WTC11 (cell line): ENCODE results near the gene HBZ. TPM values are rescaled to one million over a fixed set of nuclear protein-coding genes. Genes with fewer than 3 reads are reported as not detected.

ENCODE experiments used
- ATAC-seq: fragments of 200-7000 bp; cut with Tn5 transposase; 2 replicates; pipeline ENCODE4 v1.10.0; 2021; ENCODE audit warnings: mild to moderate bottlenecking, moderate library complexity
- CTCF ChIA-PET: fragments of 300-600 bp; sonication (Branson Sonifier 250); formaldehyde crosslinking; loops from one replicate; lab custom pipeline; 2021; ENCODE audit warnings: antibody characterized with exemption; lab: Charles Lee
- POLR2A ChIA-PET: fragments of 350-600 bp; sonication (Branson Sonifier 250); formaldehyde crosslinking; loops from one replicate; lab custom pipeline; 2021; ENCODE audit warnings: antibody characterized with exemption; lab: Charles Lee
- DNase-seq: peaks from one replicate; pipeline ENCODE4 v3.0.0; 2021; ENCODE audit warnings: low spot score
- H3K27ac Mint-ChIP-seq: 2 replicates; pipeline ENCODE4 v1.8.0; 2021; ENCODE audit warnings: mixed read lengths
- H3K27me3 Mint-ChIP-seq: 2 replicates; pipeline ENCODE4 v1.8.0; 2021; ENCODE audit warnings: low read depth, mild to moderate bottlenecking, moderate library complexity, mixed read lengths
- H3K36me3 Mint-ChIP-seq: 2 replicates; pipeline ENCODE4 v1.8.0; 2021; ENCODE audit warnings: mixed read lengths
- H3K4me1 Mint-ChIP-seq: 2 replicates; pipeline ENCODE4 v1.8.0; 2022; ENCODE audit warnings: mixed read lengths
- H3K4me3 Mint-ChIP-seq: 2 replicates; pipeline ENCODE4 v1.8.0; 2021; ENCODE audit warnings: mild to moderate bottlenecking, moderate library complexity, mixed read lengths
- H3K9me3 Mint-ChIP-seq: 2 replicates; pipeline ENCODE4 v1.8.0; 2021; ENCODE audit warnings: mixed read lengths
- ATF2 ChIP-seq: sonication (generic); formaldehyde crosslinking; IDR thresholded peaks from 2 replicates; pipeline ENCODE4 v1.8.1; 2022; ENCODE audit warnings: low read depth, missing genetic modification reagents, borderline replicate concordance
- CDX4 ChIP-seq: fragments of 250-450 bp; sonication (Bioruptor Pico); IDR thresholded peaks from 2 replicates; pipeline ENCODE4 v1.9.0; 2021; ENCODE audit warnings: moderate library complexity, mild to moderate bottlenecking, inconsistent platforms, borderline replicate concordance
- ESRRA ChIP-seq: sonication (generic); formaldehyde crosslinking; IDR thresholded peaks from 2 replicates; pipeline ENCODE4 v1.8.1; 2022; ENCODE audit warnings: mild to moderate bottlenecking, missing genetic modification reagents, borderline replicate concordance
- FOXK1 ChIP-seq: sonication (generic); formaldehyde crosslinking; IDR thresholded peaks from 2 replicates; pipeline ENCODE4 v1.8.0; 2022; ENCODE audit warnings: mild to moderate bottlenecking, moderate library complexity, missing genetic modification reagents
- FOXP1 ChIP-seq: sonication (generic); formaldehyde crosslinking; IDR thresholded peaks from 2 replicates; pipeline ENCODE4 v1.8.0; 2022; ENCODE audit warnings: missing genetic modification reagents, mild to moderate bottlenecking, moderate library complexity, borderline replicate concordance
- FOXP4 ChIP-seq: sonication (generic); formaldehyde crosslinking; IDR thresholded peaks from 2 replicates; pipeline ENCODE4 v1.8.0; 2022; ENCODE audit warnings: mild to moderate bottlenecking, missing genetic modification reagents
- JAZF1 ChIP-seq: fragments of 250-450 bp; sonication (Bioruptor Pico); IDR thresholded peaks from 2 replicates; pipeline ENCODE4 v1.9.0; 2021; ENCODE audit warnings: moderate library complexity, mild to moderate bottlenecking, inconsistent platforms
- KAT7 ChIP-seq: sonication (generic); formaldehyde crosslinking; IDR thresholded peaks from 2 replicates; pipeline ENCODE4 v1.8.1; 2023; ENCODE audit warnings: missing genetic modification reagents, mild to moderate bottlenecking, borderline replicate concordance
- MLX ChIP-seq: sonication (generic); formaldehyde crosslinking; IDR thresholded peaks from 2 replicates; pipeline ENCODE4 v1.8.1; 2023; ENCODE audit warnings: mild to moderate bottlenecking, missing genetic modification reagents, moderate library complexity
- MXD4 ChIP-seq: fragments of 250-450 bp; sonication (Bioruptor Pico); IDR thresholded peaks from 2 replicates; pipeline ENCODE4 v1.8.0; 2021; ENCODE audit warnings: mild to moderate bottlenecking, moderate library complexity, borderline replicate concordance
- NFE2L1 ChIP-seq: sonication (generic); formaldehyde crosslinking; IDR thresholded peaks from 2 replicates; pipeline ENCODE4 v1.8.1; 2023; ENCODE audit warnings: missing genetic modification reagents
- NR1H2 ChIP-seq: sonication (generic); formaldehyde crosslinking; IDR thresholded peaks from 2 replicates; pipeline ENCODE4 v1.9.0; 2021; ENCODE audit warnings: mild to moderate bottlenecking, moderate library complexity, missing genetic modification reagents
- OVOL2 ChIP-seq: fragments of 250-450 bp; sonication (Bioruptor Pico); IDR thresholded peaks from 2 replicates; pipeline ENCODE4 v1.9.0; 2021; ENCODE audit warnings: mild to moderate bottlenecking, borderline replicate concordance
- SOX15 ChIP-seq: fragments of 250-450 bp; sonication (Bioruptor Pico); IDR thresholded peaks from 2 replicates; pipeline ENCODE4 v1.9.0; 2021; ENCODE audit warnings: mild to moderate bottlenecking
- TCF7 ChIP-seq: sonication (generic); formaldehyde crosslinking; IDR thresholded peaks from 2 replicates; pipeline ENCODE4 v1.8.0; 2022; ENCODE audit warnings: mild to moderate bottlenecking, low read depth, missing genetic modification reagents, moderate library complexity
- USF1 ChIP-seq: sonication (generic); formaldehyde crosslinking; IDR thresholded peaks from 2 replicates; pipeline ENCODE4 v1.8.0; 2022; ENCODE audit warnings: mild to moderate bottlenecking, missing genetic modification reagents
- ZBTB43 ChIP-seq: sonication (generic); formaldehyde crosslinking; IDR thresholded peaks from 2 replicates; pipeline ENCODE4 v1.8.1; 2023; ENCODE audit warnings: mild to moderate bottlenecking, missing genetic modification reagents
- ZNF121 ChIP-seq: sonication (generic); formaldehyde crosslinking; IDR thresholded peaks from 2 replicates; pipeline ENCODE4 v1.8.0; 2023; ENCODE audit warnings: missing genetic modification reagents
- ZNF138 ChIP-seq: sonication (generic); formaldehyde crosslinking; conservative IDR thresholded peaks from 2 replicates; pipeline ENCODE4 v1.8.1; 2022; ENCODE audit warnings: mild to moderate bottlenecking, moderate library complexity, missing genetic modification reagents
- ZNF219 ChIP-seq: sonication (generic); formaldehyde crosslinking; IDR thresholded peaks from 2 replicates; pipeline ENCODE4 v1.8.0; 2023; ENCODE audit warnings: missing genetic modification reagents, mild to moderate bottlenecking, borderline replicate concordance
- ZNF281 ChIP-seq: sonication (generic); formaldehyde crosslinking; IDR thresholded peaks from 2 replicates; pipeline ENCODE4 v1.8.0; 2023; ENCODE audit warnings: mild to moderate bottlenecking, missing genetic modification reagents
- ZNF416 ChIP-seq: fragments of 250-450 bp; sonication (Bioruptor Pico); IDR thresholded peaks from 2 replicates; pipeline ENCODE4 v1.9.0; 2021; ENCODE audit warnings: mild to moderate bottlenecking, inconsistent platforms
- ZNF423 ChIP-seq: fragments of 250-450 bp; sonication (Bioruptor Pico); IDR thresholded peaks from 2 replicates; pipeline ENCODE4 v2.1.2; 2022; ENCODE audit warnings: mild to moderate bottlenecking, moderate library complexity
- total RNA-seq: library from RNA; stranded (reverse); gene quantifications from 3 replicates; pipeline ENCODE4 v1.2.3, GENCODE V29; 2021

HBZ gene
- total RNA-seq, 1 experiment from 2014 or later: 0.52 TPM

- POLR2A ChIA-PET: no interaction called here
- no peaks in the 10 kb centered on the region for H3K4me1 Mint-ChIP-seq
- H3K36me3 Mint-ChIP-seq: peaks cover 83% of the 10 kb centered on the region
- H3K27ac Mint-ChIP-seq: no peak overlapping the region
- ATAC-seq (no peak), DNase-seq (no peak)
- CTCF ChIA-PET: interaction anchor here (0.9 kb wide), 1 partner anchor 169 kb away, joined by 3 read pairs; no protein-coding TSS in a partner anchor
- no peaks in the 10 kb centered on the region for H3K9me3 Mint-ChIP-seq
- no peak overlapping the region for H3K4me3 Mint-ChIP-seq
- TF ChIP-seq ZBTB43 (CRISPR knock-in tag) (no peak), KAT7 (CRISPR knock-in tag) (no peak), ZNF121 (no peak), ZNF281 (CRISPR knock-in tag) (no peak), CDX4 (CRISPR knock-in tag) (no peak), MLX (CRISPR knock-in tag) (no peak), SOX15 (CRISPR knock-in tag) (no peak), MXD4 (CRISPR knock-in tag) (no peak), ATF2 (no peak), OVOL2 (CRISPR knock-in tag) (no peak), ZNF138 (no peak)
- no peaks in the 10 kb centered on the region for H3K27me3 Mint-ChIP-seq
These were observed 41.0 kb downstream of the HBZ start for GRCh38 chr16:193441-193840.

- Mint-ChIP-seq H3K27me3 (no peaks in the 10 kb centered on the region), H3K4me3 (no peak overlapping the region), H3K4me1 (no peaks in the 10 kb centered on the region), H3K27ac (no peak overlapping the region; the same call in 1 of the 2 replicates), H3K9me3 (no peaks in the 10 kb centered on the region), H3K36me3 (peaks cover 81% of the 10 kb centered on the region)
- DNase-seq (no peak), ATAC-seq (no peak)
- TF ChIP-seq MXD4 (CRISPR knock-in tag) (no peak), FOXP1 (no peak), ZNF416 (no peak), ZNF423 (no peak), FOXK1 (CRISPR knock-in tag) (no peak), ZBTB43 (CRISPR knock-in tag) (no peak), TCF7 (CRISPR knock-in tag) (no peak), USF1 (CRISPR knock-in tag) (no peak), JAZF1 (CRISPR knock-in tag) (no peak), FOXP4 (no peak), NR1H2 (CRISPR knock-in tag) (no peak), ESRRA (CRISPR knock-in tag) (no peak), ZNF219 (CRISPR knock-in tag) (no peak), NFE2L1 (CRISPR knock-in tag) (no peak)
- ChIA-PET CTCF (no interaction called here), POLR2A (no interaction called here)
These were observed 42.1 kb downstream of the HBZ start for GRCh38 chr16:194516-194915.
